ENCODE data around the gene PBX3.

PBX3 gene

GRCh38 chr9:125959315-125959714 is 212.1 kb downstream of the PBX3 start:
- no peak for DNase-seq

- no peak for DNase-seq
Measured at GRCh38 chr9:125959951-125960619, 212.9 kb downstream of the PBX3 start.

- no peak for DNase-seq
Measured at GRCh38 chr9:125960626-125961025, 213.5 kb downstream of the PBX3 start.

GRCh38 chr9:125961072-125961471 is 213.9 kb downstream of the PBX3 start:
- no peak for DNase-seq

- no peak for DNase-seq
Measured at GRCh38 chr9:125963932-125964331, 216.8 kb downstream of the PBX3 start.

- DNase-seq, result no peak
Measured at GRCh38 chr9:125964702-125965225, 217.6 kb downstream of the PBX3 start.

GRCh38 chr9:125965477-125965876 is 218.3 kb downstream of the PBX3 start:
- no peak for DNase-seq

GRCh38 chr9:125966466-125966865 is 219.3 kb downstream of the PBX3 start:
- DNase-seq, result no peak

GRCh38 chr9:125966959-125967711 is 220.0 kb downstream of the PBX3 start:
- DNase-seq, result no peak

GRCh38 chr9:125968714-125969374 is 221.7 kb downstream of the PBX3 start:
- no peak for DNase-seq

- DNase-seq, result no peak
Measured at GRCh38 chr9:125969462-125969861, 222.3 kb downstream of the PBX3 start.

GRCh38 chr9:125969868-125970267 is 222.7 kb downstream of the PBX3 start:
- no peak for DNase-seq

- no peak for DNase-seq
Measured at GRCh38 chr9:125970340-125970739, 223.2 kb downstream of the PBX3 start.

- DNase-seq, result no peak
Measured at GRCh38 chr9:125971050-125971449, 223.9 kb downstream of the PBX3 start.

- DNase-seq, result no peak
Measured at GRCh38 chr9:125972012-125972729, 225.0 kb downstream of the PBX3 start.

GRCh38 chr9:125973547-125973946 is 226.4 kb downstream of the PBX3 start:
- DNase-seq, result no peak

- DNase-seq, result no peak
Measured at GRCh38 chr9:125974705-125975104, 227.5 kb downstream of the PBX3 start.

GRCh38 chr9:125977223-125977622 is 230.1 kb downstream of the PBX3 start:
- no peak for DNase-seq

GRCh38 chr9:125979383-125979782 is 232.2 kb downstream of the PBX3 start:
- DNase-seq, result no peak

GRCh38 chr9:125982798-125983406 is 235.7 kb downstream of the PBX3 start:
- DNase-seq, result no peak

- DNase-seq, result no peak
Measured at GRCh38 chr9:125983681-125984080, 236.5 kb downstream of the PBX3 start.

GRCh38 chr9:125984461-125984860 is 237.3 kb downstream of the PBX3 start:
- DNase-seq, result no peak
